MCF 10A (cell line): ENCODE measurements around the gene TMEM143. TPM values are rescaled to one million over a fixed set of nuclear protein-coding genes. Genes with fewer than 3 reads are reported as not detected.
A peak's percentile ranks its signal among the peaks of the same experiment; 100 is the strongest.
"Not testable (repeated sequence)": the region's sequence is repeated elsewhere in the genome, so short reads cannot be mapped to it uniquely, and the experiment has no call there.

Experiments
- BruUV-seq: library from RNA; stranded (reverse); fragments of 400-500 nt; replicated peaks from 2 replicates; lab custom pipeline; 2021; lab: Mats Ljungman, UMichigan
- CTCF ChIA-PET: fragments of 300-600 bp; sonication (Branson Sonifier 250); formaldehyde crosslinking; extraction: SDS; loops from one replicate; lab custom pipeline; 2021; ENCODE audit warnings: antibody characterized with exemption, inconsistent platforms; lab: Yijun Ruan, JAX
- POLR2A ChIA-PET: fragments of 300-600, 350-650 bp; sonication (Branson Sonifier 250); formaldehyde crosslinking; extraction: SDS; loops from one replicate; lab custom pipeline; 2020; ENCODE audit warnings: antibody characterized with exemption, inconsistent platforms; lab: Yijun Ruan, JAX
- DNase-seq: peaks from one replicate; pipeline ENCODE4 v3.0.0-alpha.2; 2018; ENCODE audit not compliant: unreplicated experiment
- H3K27ac Mint-ChIP-seq: one replicate; pipeline ENCODE4 v1.8.0; 2022; ENCODE audit warnings: mild to moderate bottlenecking, low read depth, mixed read lengths; ENCODE audit not compliant: unreplicated experiment
- H3K27me3 Mint-ChIP-seq: one replicate; pipeline ENCODE4 v1.8.0; 2022; ENCODE audit warnings: mixed read lengths; ENCODE audit not compliant: insufficient read depth, unreplicated experiment
- H3K36me3 Mint-ChIP-seq: one replicate; pipeline ENCODE4 v1.8.0; 2022; ENCODE audit warnings: mild to moderate bottlenecking, moderate library complexity, mixed read lengths; ENCODE audit not compliant: insufficient read depth, unreplicated experiment
- H3K4me1 Mint-ChIP-seq: one replicate; pipeline ENCODE4 v1.8.0; 2022; ENCODE audit warnings: mixed read lengths; ENCODE audit not compliant: insufficient read depth, unreplicated experiment
- H3K4me3 Mint-ChIP-seq: one replicate; pipeline ENCODE4 v1.8.0; 2022; ENCODE audit warnings: mild to moderate bottlenecking, moderate library complexity, mixed read lengths; ENCODE audit not compliant: unreplicated experiment
- H3K9me3 Mint-ChIP-seq: one replicate; pipeline ENCODE4 v1.8.0; 2022; ENCODE audit warnings: mixed read lengths; ENCODE audit not compliant: unreplicated experiment
- intact Hi-C: fragments of 100-400 bp; cut with micrococcal nuclease; formaldehyde crosslinking; loops from 2 replicates; pipeline ENCODE4 v1.14.1; 2022
- total RNA-seq: library from RNA; stranded (reverse); gene quantifications from 2 replicates; pipeline ENCODE4 v1.2.3, GENCODE V29; 2022
- TF ChIP-seq, protein P1 (sequence below): fragments of 200-600 bp; IDR thresholded peaks from one replicate; pipeline ENCODE4 v1.8.0; 2022; ENCODE audit warnings: antibody characterized with exemption, mild to moderate bottlenecking; ENCODE audit not compliant: unreplicated experiment

The TMEM143 gene
- total RNA-seq, 1 experiment from 2014 or later, result 6.0 TPM

DNA sequence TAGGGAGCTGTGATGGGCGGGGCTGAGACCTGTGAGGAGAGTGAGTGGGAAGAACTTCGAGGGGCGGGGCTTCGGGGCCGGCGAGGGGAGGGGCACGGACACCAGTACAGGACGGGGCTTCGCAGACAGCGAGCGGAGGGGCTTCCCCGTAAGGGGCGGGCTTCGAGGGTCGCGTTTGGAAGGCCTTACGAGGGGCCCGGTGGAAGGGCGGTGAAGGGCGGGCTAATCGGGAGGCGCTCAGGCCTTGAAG lies 42.4 kb downstream of the TMEM143 start:
- intact Hi-C loops, result loop anchor here (2.0 kb wide), 2 partner anchors 124 to 264 kb away; partner anchors contain the start of gene GRWD1
- peak overlapping the region; percentile 97 for H3K27ac Mint-ChIP-seq

DNA sequence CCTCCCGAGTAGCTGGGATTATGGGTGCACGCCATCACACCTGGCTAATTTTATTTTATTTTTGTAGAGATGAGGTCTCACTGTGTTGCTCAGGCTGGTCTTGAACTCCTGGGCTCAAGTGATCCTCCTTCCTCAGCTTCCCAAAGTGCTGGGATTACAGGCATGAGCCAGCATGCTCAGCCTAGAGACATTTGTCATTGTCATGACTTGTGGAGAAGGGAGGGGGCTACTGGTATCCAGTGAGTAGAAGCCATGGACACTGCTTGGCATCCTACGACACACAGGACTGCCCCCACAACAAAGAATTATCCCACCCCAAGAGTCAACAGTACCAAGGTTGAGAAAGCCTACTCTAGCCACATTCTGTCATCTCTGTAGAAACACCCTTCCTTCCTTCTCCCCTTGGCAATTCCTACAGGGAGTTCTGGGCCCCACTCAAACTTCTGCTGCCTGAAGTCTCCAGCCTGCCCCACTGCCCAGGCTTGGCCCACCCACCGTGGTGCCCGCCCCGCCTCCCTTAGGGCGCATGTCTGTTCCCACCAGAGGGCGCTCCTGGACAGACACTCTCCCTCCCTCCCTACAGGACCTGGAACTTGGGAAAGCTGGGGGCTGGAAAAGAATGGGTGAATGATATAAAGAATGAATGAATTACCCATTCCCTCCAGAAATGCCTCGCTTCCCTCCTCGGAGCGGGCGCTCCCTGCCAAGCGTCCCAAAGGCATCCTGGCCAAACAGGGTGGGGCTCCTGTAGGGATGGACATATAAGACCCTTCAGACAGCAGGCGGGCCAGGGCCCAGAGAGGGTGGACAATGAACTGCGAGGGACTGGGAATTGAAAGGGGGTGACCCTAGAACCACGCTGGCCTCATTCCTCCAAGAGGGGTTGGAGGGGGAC lies 43.8 kb downstream of the TMEM143 start:
- peak overlapping the region; percentile 12 for H3K27ac Mint-ChIP-seq
- peak; percentile 90 for DNase-seq
- intact Hi-C loops, result loop anchor here (1.0 to 2.0 kb wide), 3 partner anchors 13 to 265 kb away; partner anchors contain the start of gene GRWD1
- BruUV-seq, result no TSS peak
- TF ChIP-seq, protein P1, sequence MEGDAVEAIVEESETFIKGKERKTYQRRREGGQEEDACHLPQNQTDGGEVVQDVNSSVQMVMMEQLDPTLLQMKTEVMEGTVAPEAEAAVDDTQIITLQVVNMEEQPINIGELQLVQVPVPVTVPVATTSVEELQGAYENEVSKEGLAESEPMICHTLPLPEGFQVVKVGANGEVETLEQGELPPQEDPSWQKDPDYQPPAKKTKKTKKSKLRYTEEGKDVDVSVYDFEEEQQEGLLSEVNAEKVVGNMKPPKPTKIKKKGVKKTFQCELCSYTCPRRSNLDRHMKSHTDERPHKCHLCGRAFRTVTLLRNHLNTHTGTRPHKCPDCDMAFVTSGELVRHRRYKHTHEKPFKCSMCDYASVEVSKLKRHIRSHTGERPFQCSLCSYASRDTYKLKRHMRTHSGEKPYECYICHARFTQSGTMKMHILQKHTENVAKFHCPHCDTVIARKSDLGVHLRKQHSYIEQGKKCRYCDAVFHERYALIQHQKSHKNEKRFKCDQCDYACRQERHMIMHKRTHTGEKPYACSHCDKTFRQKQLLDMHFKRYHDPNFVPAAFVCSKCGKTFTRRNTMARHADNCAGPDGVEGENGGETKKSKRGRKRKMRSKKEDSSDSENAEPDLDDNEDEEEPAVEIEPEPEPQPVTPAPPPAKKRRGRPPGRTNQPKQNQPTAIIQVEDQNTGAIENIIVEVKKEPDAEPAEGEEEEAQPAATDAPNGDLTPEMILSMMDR, result peak; percentile 86
- ChIA-PET POLR2A (interaction anchor here (0.6 to 9.4 kb wide), 3 partner anchors 11 to 44 kb away, joined by 3 to 139 read pairs (median 3); partner anchors contain the start of genes SYNGR4 and TMEM143), CTCF (interaction anchor here (0.6 to 2.2 kb wide), 11 partner anchors 14 to 1944 kb away, joined by 3 to 7 read pairs (median 4); partner anchors contain the start of gene KDELR1)
- H3K9me3 Mint-ChIP-seq, result no peaks in the 10 kb centered on the region
- no peaks in the 10 kb centered on the region for H3K36me3 Mint-ChIP-seq
- H3K4me3 Mint-ChIP-seq, result peak overlapping the region; percentile 95
- peaks cover 27% of the 10 kb centered on the region for H3K4me1 Mint-ChIP-seq
- no peaks in the 10 kb centered on the region for H3K27me3 Mint-ChIP-seq

More for the DNA sequence above, 42.4 kb downstream of the TMEM143 start:
- Mint-ChIP-seq H3K4me3 (peak overlapping the region; percentile 95), H3K9me3 (no peaks in the 10 kb centered on the region), H3K36me3 (peaks cover 4% of the 10 kb centered on the region), H3K27me3 (no peaks in the 10 kb centered on the region), H3K4me1 (peaks cover 37% of the 10 kb centered on the region)
- TF ChIP-seq, protein P1, result no peak
- POLR2A ChIA-PET, result interaction anchor here (0.6 to 9.4 kb wide), 14 partner anchors 8 to 297 kb away, joined by 3 to 139 read pairs (median 4); partner anchors contain the start of genes GRWD1, RPL18, SPHK2 and SYNGR4
- DNase-seq, result peak; percentile 98
- no TSS peak for BruUV-seq
- CTCF ChIA-PET, result interaction anchor here (0.5 to 3.9 kb wide), 4 partner anchors 9 to 170 kb away, joined by 3 to 33 read pairs (median 4); no protein-coding TSS in a partner anchor

DNA sequence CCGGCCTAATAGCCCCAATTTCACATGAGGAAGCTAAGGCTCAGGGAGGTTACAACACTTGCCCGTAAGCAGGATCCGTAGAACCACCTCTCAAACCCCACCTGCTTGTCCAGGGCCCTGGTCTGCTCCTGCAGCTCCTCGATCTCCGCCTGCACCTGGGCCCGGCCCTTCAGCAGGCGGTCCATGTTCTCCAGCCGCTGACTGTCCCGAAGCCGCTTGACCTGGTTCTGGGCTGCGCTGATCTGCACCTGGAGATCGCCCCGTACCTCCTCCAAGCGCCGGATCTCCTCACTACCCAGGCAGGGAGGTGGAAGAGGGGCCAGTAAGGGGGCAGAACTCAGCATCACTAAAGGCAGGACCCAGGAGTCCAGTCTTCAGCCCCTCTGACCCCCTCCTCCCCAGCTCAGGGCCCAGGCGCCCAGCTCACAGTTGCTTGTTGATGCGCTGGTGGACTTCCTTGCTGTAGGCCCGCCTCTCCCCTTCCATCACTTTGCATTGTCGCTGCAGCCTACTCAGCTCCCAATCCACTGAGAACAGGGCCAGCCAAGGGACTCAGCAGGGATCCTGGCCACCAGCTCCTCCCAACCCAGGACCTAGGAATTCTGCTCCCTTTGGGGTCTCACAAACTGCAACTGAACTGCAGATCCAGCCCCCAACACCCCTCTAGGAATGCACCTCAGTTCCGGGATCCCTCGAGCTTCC lies 45.3 kb downstream of the TMEM143 start:
- Mint-ChIP-seq H3K9me3 (no peaks in the 10 kb centered on the region), H3K27me3 (no peaks in the 10 kb centered on the region), H3K27ac (no peak overlapping the region), H3K4me1 (peaks cover 19% of the 10 kb centered on the region), H3K36me3 (no peaks in the 10 kb centered on the region), H3K4me3 (no peak overlapping the region)
- ChIA-PET POLR2A (interaction anchor here (9.4 kb wide), 1 partner anchor 14 kb away, joined by 139 read pairs; no protein-coding TSS in a partner anchor), CTCF (interaction anchor here (0.6 to 2.2 kb wide), 6 partner anchors 12 to 332 kb away, joined by 3 to 7 read pairs (median 4); no protein-coding TSS in a partner anchor)
- no TSS peak for BruUV-seq
- no peak for DNase-seq
- TF ChIP-seq, protein P1, result no peak
- intact Hi-C loops, result no loop called here

DNA sequence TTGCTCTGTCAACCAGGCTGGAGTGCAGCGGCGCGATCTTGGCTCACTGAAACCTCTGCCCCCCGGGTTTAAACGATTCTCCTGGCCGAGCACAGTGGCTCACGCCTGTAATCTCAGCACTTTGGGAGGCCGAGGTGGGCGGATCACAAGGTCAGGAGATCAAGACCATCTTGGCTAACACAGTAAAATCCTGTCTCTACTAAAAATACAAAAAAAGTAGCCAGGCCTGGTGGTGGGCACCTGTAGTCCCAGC lies 46.1 kb downstream of the TMEM143 start:
- H3K27me3 Mint-ChIP-seq, H3K9me3 Mint-ChIP-seq, H3K4me3 Mint-ChIP-seq, intact Hi-C loops, DNase-seq, H3K36me3 Mint-ChIP-seq, H3K27ac Mint-ChIP-seq, BruUV-seq: not testable (repeated sequence)
- ChIA-PET POLR2A (interaction anchor here (9.4 kb wide), 1 partner anchor 15 kb away, joined by 139 read pairs; no protein-coding TSS in a partner anchor), CTCF (interaction anchor here (0.6 to 2.2 kb wide), 5 partner anchors 11 to 235 kb away, joined by 3 to 7 read pairs (median 4); no protein-coding TSS in a partner anchor)
- H3K4me1 Mint-ChIP-seq, result peaks cover 18% of the 10 kb centered on the region
